ENCODE results near the gene RIPK1.

- no peak for TF ChIP-seq POLR2A (IDR thresholded peaks at IDR 0.05)
- TF ChIP-seq CTCF (IDR thresholded peaks at IDR 0.05), result no peak
- TF ChIP-seq EP300 (IDR thresholded peaks at IDR 0.05), result no peak
Observed at GRCh38 chr6:3061501-3061941, 6.8 kb upstream of the RIPK1 start.
